Urothelium cell line (cell line): ENCODE measurements around the gene RAD23B.

Source experiments
- DNase-seq: peaks from one replicate; pipeline ENCODE4 v3.0.0; 2011; ENCODE audit warnings: low spot score, mixed read lengths
- FAIRE-seq: peaks from 2 replicates; lab custom pipeline; 2011; peaks lifted over from hg19 to GRCh38; lab: Jason Lieb, UNC

Gene RAD23B

GRCh38 chr9:107367727-107368502, 84.8 kb downstream of the RAD23B start:
- no peak for DNase-seq
- no peak for FAIRE-seq

GRCh38 chr9:107368696-107369095, 85.6 kb downstream of the RAD23B start:
- FAIRE-seq (no peak), DNase-seq (no peak)

- DNase-seq (no peak), FAIRE-seq (no peak)
These were observed 90.7 kb downstream of the RAD23B start for GRCh38 chr9:107373809-107374208.

GRCh38 chr9:107375001-107375400, 91.9 kb downstream of the RAD23B start:
- no peak for DNase-seq
- FAIRE-seq: no peak

- FAIRE-seq: no peak
- DNase-seq: no peak
These were observed 92.7 kb downstream of the RAD23B start for GRCh38 chr9:107375651-107376369.

- DNase-seq: no peak
These were observed 94.9 kb downstream of the RAD23B start for GRCh38 chr9:107378006-107378405.

More at GRCh38 chr9:107378006-107378405, 94.9 kb downstream of the RAD23B start:
- FAIRE-seq: no peak
